Measurements from ENCODE around the gene SORCS1.

- TF ChIP-seq CTCF (conservative IDR thresholded peaks at IDR 0.05; ENCODE audit: low read depth, low read length), result no peak
- TF ChIP-seq EZH2 (IDR thresholded peaks at IDR 0.05; ENCODE audit: low read length, unreplicated experiment), result no peak
- no peak for TF ChIP-seq EZH2phosphoT487 (IDR thresholded peaks at IDR 0.05; ENCODE audit: borderline replicate concordance, low read length)
Observed at GRCh38 chr10:106565546-106565945, 599.0 kb downstream of the SORCS1 start.
